Measurements from ENCODE around the gene LMAN2L.

DNA sequence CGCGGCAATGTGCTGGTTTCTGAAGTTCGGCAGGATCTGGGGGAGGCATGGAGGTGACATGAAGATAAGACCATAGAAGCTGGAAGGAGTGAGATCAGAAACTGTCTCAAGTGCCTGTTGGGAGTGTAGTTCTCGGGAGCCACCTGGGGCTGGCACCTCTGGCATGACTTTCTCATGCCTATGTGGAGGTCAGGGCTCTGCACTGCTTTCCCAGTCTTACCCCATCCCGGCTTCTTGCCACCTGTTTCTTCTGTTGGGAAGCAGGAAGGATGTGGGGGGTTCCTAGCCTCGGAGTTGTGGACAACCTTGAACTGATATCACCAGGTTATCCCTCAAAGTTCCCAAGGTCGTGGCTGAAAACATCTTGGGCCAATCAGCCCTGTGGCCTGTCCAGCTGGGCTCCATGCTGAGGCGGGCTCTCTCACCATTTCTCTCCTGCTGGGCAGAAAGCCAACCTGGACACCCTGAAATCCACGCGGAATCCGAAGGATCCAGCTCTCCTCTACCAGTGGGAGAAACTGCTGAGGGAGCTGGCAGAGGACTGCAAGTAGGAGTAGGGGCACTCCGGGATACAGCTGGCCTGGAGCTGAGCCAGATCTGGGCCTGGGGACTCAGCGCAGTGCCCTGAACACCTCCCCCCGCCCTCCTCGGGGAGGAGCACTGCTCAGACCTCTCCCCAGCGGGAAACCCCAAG is 54.8 kb downstream of the LMAN2L start:
- TF ChIP-seq, protein P1, sequence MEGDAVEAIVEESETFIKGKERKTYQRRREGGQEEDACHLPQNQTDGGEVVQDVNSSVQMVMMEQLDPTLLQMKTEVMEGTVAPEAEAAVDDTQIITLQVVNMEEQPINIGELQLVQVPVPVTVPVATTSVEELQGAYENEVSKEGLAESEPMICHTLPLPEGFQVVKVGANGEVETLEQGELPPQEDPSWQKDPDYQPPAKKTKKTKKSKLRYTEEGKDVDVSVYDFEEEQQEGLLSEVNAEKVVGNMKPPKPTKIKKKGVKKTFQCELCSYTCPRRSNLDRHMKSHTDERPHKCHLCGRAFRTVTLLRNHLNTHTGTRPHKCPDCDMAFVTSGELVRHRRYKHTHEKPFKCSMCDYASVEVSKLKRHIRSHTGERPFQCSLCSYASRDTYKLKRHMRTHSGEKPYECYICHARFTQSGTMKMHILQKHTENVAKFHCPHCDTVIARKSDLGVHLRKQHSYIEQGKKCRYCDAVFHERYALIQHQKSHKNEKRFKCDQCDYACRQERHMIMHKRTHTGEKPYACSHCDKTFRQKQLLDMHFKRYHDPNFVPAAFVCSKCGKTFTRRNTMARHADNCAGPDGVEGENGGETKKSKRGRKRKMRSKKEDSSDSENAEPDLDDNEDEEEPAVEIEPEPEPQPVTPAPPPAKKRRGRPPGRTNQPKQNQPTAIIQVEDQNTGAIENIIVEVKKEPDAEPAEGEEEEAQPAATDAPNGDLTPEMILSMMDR (IDR thresholded peaks at IDR 0.05): no peak
- TF ChIP-seq POLR2AphosphoS5 (IDR thresholded peaks at IDR 0.05) (no peak), POLR2A (IDR thresholded peaks at IDR 0.05) (no peak), EP300 (IDR thresholded peaks at IDR 0.05) (no peak)
